Left kidney (tissue), 2 donors: ENCODE data around the gene LIPE. TPM values are rescaled to one million over a fixed set of nuclear protein-coding genes. Genes with fewer than 3 reads are reported as not detected.

ENCODE experiments used
- DNase-seq: peaks from one replicate; pipeline ENCODE4 v3.0.0-alpha.2; 2013
- polyA plus RNA-seq: library from polyadenylated mRNA; unstranded; fragments of 120-200 nt; gene quantifications from one replicate; pipeline ENCODE4 v1.2.1, GENCODE V29; 2013; ENCODE audit not compliant: insufficient read length

The LIPE gene
- polyA plus RNA-seq, 1 donor = 10.0 TPM

DNA sequence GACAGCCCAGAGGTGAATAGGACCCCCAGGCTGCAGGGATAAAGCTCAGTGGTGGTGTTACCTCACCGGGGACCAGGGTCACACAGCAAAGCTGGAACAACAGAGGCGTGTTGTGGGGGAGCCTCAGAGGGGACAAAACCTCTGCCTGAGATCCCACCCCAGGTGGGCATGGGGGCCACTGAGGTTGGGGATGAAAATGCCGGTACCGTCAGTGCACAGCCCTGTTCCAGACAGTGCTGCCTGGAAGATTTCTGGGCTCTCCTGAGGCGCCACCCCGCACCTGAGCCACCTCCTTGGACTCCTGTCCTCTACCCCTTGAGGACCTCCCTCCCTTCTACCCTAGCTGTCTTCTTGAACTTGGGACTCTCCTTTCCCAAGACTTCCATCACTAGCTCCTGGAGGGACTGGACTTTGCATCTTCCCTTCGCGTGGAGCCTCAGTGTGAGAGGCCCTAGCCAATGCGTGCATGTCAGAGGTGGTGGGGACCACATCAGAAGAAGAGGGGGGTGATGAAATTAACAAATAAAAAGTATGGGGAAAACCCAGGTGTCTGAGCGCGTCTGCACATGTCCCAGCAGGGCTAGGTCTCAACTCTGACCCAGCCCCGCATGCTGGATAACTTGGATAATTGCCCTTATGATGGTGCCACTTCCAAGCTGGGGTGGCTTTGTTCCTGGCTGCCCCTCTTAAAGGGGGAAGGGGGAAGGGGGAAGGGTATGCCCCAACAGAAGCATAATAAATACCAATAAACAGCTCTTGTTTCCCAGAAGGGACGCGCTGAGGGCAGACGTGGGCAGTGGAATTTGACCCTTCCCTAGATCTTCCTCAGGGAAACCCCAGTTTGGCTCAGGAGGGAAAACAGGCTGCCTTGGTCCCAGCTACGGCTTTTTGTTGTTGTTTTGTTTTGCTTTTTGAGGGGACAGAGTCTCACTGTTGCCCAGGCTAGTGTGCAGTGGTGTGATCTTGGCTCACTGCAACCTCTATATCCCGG is 48.7 kb downstream of the LIPE start:
- DNase-seq = no peak

DNA sequence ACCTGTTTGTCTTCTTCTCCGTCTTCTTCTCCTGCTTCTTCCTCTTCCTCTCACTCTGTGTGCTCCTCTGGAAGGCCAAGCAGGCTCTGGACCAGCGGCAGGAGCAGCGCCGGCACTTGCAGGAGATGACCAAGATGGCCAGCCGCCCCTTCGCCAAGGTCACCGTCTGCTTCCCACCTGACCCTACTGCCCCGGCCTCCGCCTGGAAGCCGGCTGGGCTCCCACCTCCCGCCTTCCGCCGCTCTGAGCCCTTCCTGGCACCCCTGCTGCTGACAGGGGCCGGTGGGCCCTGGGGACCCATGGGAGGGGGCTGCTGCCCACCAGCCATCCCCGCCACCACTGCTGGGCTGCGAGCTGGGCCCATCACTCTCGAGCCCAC is 51.0 kb downstream of the LIPE start:
- no peak for DNase-seq

DNA sequence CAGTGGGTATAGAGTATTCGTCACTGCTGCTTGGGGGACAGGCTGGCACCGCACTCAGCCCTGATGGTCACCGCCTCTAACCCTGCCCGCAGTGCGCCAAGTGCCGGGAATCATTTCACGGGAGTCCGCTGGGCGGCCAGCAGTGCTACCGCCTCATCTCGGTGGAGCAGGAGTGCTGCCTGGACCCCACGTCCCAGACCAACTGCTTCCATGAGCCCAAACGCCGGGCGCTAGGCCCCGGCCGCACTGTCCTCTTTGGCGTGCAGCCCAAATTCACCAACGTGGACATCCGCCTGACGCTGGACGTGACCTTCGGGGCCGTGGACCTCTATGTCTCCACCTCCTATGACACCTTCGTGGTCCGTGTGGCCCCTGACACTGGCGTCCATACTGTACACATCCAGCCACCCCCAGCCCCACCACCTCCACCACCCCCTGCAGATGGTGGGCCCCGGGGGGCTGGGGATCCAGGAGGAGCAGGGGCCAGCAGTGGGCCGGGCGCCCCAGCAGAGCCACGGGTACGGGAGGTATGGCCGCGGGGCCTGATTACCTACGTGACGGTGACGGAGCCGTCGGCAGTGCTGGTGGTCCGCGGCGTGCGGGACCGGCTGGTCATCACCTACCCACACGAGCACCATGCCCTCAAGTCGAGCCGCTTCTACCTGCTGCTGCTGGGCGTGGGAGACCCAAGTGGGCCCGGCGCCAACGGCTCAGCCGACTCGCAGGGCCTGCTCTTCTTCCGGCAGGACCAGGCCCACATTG is 51.6 kb downstream of the LIPE start:
- DNase-seq = no peak

DNA sequence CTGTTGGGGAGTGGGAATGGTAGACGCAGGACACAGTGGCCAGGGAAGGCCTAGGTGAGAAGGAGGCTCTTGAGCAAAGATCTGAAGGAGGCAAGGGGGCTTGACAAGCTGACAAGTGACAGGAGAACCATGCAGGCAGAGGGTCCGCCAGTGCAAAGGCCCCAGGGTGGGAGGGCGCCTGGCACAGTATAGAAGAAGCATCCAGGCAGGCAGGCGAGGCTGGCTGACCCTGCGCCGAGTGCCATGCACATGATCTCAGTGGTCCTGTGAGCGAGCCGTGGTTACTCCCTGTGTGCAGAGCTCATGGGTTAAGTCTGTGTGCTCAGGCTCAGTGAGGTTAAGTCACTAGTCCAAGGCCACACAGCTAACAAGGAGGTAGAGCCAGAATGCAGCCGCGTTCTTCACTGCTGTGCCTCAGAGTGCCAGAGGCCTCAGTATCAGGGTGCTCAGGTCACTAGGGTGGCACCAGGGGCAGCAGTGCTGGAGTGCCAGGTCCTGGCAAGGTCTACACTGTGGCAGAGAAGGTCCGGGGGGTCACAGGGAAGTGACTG is 52.3 kb downstream of the LIPE start:
- DNase-seq = no peak

DNA sequence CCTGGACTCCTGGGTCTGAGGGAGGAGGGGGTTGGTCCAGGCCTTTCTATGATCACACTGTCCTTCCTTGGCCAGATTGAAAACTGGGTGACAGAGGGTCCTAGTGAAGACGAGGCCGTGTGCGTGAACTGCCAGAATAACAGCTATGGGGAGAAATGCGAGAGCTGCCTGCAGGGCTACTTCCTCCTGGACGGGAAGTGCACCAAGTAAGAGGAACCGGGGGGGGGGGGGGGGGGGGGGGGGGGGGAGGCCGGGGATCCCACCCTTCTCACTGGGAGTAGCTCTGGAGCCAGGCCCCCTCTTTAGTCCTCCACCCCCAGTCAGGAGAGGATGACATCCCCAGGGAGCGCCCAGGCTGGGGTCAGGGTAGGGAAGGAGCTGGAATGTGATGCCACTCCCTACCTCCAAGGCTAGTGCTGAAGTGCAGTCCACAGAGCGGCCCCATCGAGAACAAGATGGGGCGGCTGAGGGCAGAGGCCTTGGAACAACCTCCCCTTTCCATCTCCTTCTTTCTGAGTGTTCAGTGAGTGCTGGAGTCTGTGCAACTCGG is 56.5 kb downstream of the LIPE start:
- DNase-seq = no peak

DNA sequence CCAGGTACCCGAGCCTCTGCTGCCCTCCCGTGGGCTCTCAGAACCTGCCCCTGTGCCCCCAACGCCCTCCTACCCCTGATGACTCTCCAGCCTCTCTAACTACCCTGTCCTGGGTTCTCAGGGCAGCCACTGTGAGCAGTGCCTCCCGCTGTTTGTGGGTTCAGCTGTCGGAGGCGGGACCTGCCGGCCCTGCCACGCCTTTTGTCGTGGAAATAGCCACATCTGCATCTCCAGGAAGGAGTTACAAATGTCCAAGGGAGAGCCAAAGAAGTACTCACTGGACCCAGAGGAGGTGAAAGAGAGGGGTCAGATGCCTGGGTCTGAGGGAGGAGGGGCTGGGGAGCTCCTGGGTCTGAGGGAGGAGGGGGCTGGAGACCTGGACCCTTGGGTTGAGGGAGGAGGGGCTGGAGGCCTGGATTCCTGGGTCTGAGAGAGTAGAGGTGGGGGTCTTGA is 57.1 kb downstream of the LIPE start:
- DNase-seq = no peak

DNA sequence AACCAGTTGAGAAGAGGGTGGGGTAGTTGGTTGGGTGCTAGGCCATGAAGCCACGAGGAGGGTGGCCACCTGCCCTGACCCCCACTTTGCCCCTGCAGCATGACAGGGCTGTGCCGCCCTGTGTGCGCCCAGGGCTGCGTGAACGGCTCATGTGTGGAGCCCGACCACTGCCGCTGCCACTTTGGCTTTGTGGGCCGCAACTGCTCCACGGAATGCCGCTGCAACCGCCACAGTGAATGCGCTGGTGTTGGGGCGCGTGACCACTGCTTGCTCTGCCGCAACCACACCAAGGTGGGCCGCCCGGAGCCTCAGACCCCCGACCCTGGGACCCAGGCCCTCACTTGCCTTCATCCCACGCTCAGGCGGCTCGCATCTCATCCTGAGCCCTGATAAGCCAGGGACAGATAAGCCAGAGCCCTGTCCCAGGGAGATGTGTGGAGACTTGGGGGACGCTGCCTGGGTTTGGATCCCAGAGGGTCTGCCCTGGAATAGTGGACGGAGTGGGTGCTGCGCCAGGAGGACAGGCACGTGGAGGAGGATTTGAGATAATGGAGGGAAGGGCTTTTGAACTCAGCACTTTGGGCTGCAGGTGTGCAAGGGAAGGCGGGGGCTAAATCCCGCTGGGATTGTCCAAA is 57.6 kb downstream of the LIPE start:
- no peak for DNase-seq

DNA sequence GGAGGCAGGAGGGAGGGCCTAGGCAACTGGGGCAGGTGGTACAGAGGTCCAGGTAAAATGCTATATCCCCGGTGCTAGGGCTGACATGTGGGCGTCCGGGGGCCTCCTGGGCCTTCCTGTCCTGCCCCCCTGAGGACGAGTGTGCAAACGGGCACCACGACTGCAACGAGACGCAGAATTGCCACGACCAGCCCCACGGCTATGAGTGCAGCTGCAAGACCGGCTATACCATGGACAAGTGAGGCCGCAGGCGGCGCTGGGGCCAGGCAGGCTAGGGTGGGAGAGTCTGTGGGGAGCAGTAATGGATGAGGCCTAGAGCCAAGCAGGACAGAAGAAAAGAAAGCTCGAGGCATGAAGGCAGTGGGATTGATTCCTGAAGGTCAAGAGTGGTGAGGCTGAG is 58.4 kb downstream of the LIPE start:
- no peak for DNase-seq

DNA sequence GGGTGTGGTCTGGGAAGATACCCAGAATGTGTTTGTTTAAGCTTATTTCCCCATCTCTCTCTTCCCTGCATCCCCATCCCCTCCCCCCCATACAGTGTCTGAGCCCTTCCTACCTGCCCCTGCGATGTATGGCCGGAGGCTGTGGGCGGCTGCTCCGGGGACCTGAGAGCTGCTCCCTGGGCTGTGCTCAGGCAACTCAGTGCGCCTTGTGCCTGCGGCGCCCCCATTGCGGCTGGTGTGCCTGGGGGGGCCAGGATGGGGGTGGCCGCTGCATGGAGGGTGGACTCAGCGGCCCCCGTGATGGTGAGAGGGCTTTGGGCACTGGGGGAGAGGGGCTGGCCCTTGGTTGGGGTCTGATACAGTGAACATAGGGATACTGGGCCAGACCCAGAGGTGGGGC is 58.8 kb downstream of the LIPE start:
- no peak for DNase-seq

DNA sequence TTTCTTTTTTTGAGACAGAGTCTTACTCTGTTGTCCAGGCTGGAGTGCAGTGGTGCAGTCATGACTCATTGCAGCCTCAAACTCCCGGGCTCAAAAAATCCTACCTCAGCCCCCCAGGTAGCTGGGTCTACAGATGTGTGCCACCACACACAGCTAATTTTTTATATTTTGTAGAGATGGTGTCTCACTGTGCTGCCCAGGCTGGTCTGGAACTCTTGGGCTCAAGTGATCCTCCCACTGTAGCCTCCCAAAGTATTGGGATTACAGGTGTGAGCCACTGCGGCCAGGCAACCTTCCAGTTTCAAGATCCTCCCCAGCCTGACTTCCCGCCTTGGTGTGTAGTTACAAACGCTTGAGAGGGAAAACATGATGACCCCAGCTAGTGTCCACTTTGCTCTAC is 59.3 kb downstream of the LIPE start:
- DNase-seq = no peak

DNA sequence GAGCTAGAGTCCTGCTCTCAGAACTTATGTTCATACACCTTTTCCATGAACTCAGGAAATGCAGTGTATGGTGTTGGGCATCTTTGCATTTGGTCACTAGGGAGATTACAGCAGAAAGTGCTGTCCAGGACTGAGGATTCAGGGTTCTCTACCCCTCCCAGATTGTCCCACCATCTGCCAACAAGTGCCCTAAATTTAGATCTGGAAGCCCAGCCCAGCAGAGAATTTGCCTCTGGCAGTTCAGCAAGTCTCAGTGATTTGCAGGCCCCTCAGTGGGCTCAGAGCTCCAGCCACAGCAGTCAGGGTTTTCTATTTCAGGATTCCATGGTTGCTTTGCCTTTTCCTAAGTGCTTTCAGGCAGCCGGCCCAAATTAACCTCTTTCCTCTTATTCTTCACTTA is 60.5 kb downstream of the LIPE start:
- DNase-seq = no peak

DNA sequence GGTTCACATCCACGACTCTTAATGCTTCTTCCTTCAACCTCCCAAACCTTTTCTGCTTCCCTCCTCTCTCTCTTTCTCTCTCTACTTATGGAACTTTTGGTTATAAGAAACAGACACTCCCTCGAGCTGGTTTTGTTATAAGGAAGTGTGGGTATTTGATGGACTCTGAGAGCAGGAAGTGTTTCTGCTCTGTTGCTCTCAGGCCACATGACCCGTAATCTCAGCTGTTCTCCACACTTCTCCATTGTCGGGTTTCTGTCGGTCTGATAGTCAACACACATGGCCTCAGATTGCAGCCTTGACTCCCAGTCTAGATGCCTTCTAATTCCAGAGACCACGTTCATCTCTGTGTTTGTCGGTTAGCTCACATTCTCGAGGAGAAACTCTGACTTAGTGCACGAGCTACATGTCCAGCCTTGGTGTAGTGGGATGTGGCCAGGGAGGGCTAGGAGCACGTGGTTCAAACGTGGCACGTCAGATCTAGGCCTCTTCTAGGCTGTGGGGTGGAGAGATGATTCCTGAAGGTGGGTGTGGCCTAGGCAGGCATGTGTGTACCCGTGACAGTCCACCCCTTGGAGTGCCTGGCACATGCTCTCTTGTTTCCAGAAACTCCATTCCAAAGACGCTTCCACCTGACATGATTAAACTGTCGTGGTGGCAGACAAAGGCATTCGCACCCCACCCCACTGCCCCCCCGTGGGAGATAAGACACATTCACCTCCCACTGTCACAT is 63.4 kb downstream of the LIPE start:
- no peak for DNase-seq

DNA sequence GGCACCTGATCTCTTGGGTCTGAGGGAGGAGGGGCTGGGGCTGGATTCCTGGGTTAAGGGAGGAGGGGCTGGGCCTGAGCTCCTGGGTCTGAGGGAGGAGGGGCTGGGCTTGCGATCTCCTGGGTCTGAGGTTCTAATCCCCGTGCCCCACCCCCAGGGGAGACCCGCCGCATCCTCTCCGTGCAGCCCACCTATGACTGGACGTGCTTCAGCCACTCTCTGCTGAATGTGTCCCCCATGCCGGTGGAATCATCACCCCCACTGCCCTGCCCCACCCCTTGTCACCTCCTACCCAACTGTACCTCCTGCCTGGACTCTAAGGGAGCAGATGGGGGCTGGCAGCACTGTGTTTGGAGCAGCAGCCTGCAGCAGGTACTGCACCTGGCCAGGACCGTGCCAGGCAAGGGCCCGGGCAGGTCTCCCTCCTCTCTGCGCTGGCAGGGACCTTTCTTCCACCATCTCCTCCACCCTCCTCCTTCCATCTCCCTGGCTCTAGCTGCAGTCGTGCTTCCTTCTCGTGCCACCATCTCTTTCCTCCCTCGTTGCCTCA is 64.2 kb downstream of the LIPE start:
- no peak for DNase-seq

DNA sequence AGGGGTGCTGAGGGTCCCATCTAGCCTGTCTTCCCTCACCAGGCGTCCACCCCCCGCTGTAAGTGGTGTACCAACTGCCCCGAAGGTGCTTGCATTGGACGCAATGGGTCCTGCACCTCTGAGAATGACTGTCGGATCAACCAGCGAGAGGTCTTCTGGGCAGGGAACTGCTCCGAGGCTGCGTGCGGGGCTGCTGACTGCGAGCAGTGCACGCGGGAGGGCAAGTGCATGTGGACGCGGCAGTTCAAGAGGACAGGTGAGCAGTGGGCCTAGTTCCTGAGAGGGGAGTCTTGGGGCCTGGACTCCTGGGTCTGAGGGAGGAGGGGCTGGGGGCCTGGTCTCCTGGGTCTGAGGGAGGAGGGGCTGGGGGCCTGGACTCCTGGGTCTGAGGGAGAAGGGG is 64.8 kb downstream of the LIPE start:
- DNase-seq = no peak

DNA sequence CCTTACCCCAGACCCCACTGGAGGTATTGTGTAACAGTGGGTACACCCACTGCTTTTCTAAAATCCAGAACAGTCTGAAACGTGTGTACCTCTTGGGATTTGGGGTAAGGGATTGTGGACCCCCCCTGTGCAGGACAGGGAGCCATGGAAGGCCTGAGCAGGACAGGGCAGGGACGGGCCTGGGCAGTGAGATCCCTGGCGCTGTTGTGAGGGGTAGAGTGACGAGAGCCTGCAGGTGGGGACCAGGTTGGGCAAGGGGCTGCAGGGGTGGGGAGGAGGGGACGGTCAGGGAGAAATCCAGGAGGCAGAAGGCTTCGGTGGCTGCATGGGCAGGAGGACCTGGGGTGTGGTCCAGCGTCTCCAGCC is 65.7 kb downstream of the LIPE start:
- no peak for DNase-seq

DNA sequence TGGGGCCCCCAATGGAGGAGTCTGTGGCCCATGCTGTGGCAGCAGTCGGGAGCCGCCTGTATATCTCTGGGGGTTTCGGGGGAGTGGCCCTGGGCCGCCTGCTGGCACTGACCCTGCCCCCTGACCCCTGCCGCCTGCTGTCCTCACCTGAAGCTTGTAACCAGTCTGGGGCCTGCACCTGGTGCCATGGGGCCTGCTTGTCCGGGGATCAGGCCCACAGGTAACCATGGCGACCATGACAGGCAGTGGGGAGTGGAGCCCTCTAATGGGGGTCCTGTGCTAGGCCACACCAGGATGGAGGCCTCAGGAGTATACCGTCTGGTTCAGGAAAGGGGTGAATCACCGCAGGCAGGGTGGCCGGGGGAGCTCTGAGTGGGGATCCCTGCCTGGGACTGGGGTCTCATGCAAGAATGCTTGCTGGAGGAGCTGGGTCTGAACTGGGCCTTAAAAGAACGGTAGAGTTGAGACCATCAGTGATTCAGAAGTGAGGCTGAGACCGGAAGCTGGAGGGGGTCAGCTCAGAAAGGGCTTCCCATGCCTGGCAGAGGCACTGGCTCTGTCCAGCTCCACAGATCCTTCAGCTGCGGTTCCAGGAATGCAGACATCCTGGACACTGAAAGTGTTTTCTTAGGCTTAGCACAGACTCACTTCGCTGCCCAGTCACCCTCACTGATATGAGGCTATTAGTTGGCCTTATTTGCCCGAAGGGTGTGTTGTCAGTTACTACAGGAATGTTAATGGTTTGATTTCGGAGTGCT is 66.2 kb downstream of the LIPE start:
- DNase-seq = no peak

DNA sequence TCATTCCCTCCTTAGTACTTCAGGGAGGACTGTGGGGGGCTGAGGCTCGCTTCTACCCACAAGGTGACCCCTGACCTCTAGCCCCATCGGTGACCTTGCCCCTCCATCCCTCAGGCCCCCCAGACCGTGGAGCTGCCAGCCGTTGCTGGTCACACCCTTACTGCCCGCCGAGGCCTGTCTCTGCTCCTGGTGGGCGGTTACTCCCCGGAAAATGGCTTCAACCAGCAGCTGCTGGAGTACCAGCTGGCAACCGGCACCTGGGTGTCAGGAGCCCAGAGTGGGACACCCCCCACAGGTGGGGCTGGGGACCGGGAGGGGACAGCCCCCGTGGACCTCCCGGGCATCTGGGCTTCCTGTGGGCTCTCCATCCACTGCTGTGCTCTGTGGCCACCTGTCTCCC is 69.9 kb downstream of the LIPE start:
- DNase-seq = no peak

DNA sequence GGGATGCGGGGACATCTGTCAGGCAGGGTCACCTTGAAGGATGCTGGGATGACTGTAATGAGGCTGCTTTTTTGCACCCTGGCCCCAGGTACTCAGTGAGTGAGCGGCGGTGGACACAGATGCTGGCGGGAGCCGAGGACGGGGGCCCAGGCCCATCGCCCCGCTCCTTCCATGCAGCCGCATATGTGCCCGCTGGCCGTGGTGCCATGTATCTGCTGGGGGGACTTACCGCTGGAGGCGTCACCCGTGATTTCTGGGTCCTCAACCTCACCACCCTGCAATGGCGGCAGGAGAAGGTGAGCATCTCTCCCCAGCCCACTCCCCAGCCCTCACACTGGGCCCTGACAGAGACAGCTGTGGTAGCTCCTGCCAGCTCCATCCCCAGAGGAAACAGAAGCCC is 70.5 kb downstream of the LIPE start:
- DNase-seq = no peak

DNA sequence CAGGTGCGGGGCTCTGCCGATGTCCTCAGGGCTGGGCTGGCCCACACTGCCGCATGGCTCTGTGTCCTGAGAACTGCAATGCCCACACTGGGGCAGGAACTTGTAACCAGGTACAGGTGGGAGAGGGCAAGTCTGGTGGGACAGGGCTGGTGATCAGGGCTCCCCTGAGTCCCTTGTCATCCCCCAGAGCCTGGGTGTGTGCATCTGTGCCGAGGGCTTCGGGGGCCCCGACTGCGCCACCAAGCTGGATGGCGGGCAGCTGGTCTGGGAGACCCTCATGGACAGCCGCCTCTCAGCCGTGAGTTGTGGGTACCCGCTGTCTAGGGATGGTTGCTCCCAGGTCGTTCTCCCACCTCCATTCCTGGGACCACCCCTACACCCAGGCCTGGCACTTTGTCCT is 71.3 kb downstream of the LIPE start:
- DNase-seq = no peak

DNA sequence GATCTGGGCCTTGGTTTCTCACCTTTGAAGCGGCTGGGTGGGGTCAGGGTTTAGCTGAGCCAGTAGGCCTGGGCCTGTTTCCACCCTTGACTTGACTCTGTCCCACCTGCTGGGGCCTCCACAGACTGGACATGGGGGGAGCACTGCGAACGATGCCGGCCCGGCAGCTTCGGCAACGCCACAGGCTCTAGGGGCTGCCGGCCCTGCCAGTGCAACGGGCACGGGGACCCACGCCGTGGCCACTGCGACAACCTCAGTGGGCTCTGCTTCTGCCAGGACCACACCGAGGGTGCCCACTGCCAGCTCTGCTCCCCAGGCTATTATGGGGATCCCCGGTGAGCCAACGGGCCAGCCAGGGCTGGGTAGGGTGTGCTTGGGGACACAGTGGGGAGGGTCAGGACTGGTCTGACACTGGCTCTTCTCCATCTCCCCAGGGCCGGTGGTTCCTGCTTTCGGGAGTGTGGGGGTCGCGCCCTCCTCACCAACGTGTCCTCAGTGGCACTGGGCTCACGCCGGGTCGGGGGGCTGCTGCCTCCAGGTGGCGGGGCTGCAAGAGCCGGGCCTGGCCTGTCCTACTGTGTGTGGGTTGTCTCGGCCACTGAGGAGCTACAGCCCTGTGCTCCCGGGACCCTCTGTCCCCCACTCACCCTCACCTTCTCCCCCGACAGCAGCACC is 73.7 kb downstream of the LIPE start:
- DNase-seq = no peak
